ENCODE measurements around the gene ZNF587. TPM values are rescaled to one million over a fixed set of nuclear protein-coding genes. Genes with fewer than 3 reads are reported as not detected.

Gene ZNF587
- total and polyA plus RNA-seq, 7 donors: 4.2 to 39.0 (median 26.8) TPM

Other genes with a start within 250 kb of the ZNF587 start
- gene ZNF530, start 250.0 kb upstream of the ZNF587 start, total RNA-seq: 10 to 100 TPM in 1 of 4 donors, 1 to 10 TPM in 3; 1.2 to 12.5 (median 3.1) TPM
- gene ZNF530, start 250.0 kb upstream of the ZNF587 start, polyA plus RNA-seq: 1 to 10 TPM; 1.4 to 3.3 (median 1.8) TPM
- 10 to 100 TPM; 10.8 to 23.2 (median 17.0) TPM for gene ZNF134, start 235.6 kb upstream of the ZNF587 start, total RNA-seq
- gene ZNF134, start 235.6 kb upstream of the ZNF587 start, polyA plus RNA-seq: 1 to 10 TPM in 2 of 3 donors, under 1 TPM in 1; 0.92 to 6.5 (median 4.2) TPM
- gene ZNF211, start 216.7 kb upstream of the ZNF587 start, total RNA-seq: 10 to 100 TPM; 11.8 to 14.4 (median 12.6) TPM
- gene ZNF211, start 216.7 kb upstream of the ZNF587 start, polyA plus RNA-seq: 1 to 10 TPM; 1.8 to 6.5 (median 3.0) TPM
- gene ZSCAN4, start 180.9 kb upstream of the ZNF587 start, total RNA-seq: under 1 TPM in 1 of 4 donors, not detected in 3; 0.36 TPM
- gene ZSCAN4, start 180.9 kb upstream of the ZNF587 start, polyA plus RNA-seq: not detected
- 10 to 100 TPM in 1 of 4 donors, 1 to 10 TPM in 3; 4.2 to 10.7 (median 6.6) TPM for gene ZNF551, start 167.9 kb upstream of the ZNF587 start, total RNA-seq
- 1 to 10 TPM in 1 of 3 donors, under 1 TPM in 2; 0.60 to 4.1 (median 0.92) TPM for gene ZNF551, start 167.9 kb upstream of the ZNF587 start, polyA plus RNA-seq
- 1 to 10 TPM; 6.1 to 8.4 (median 7.7) TPM for gene ZNF154, start 140.7 kb upstream of the ZNF587 start, total RNA-seq
- gene ZNF154, start 140.7 kb upstream of the ZNF587 start, polyA plus RNA-seq: 1 to 10 TPM in 1 of 3 donors, under 1 TPM in 1, not detected in 1; under 0.01 to 3.5 TPM
- 10 to 100 TPM; 10.5 to 14.6 (median 13.5) TPM for gene ZNF671, start 122.2 kb upstream of the ZNF587 start, total RNA-seq
- gene ZNF671, start 122.2 kb upstream of the ZNF587 start, polyA plus RNA-seq: 1 to 10 TPM in 1 of 3 donors, under 1 TPM in 2; 0.60 to 5.2 (median 0.69) TPM
- 10 to 100 TPM in 3 of 4 donors, 1 to 10 TPM in 1; 8.3 to 12.5 (median 11.5) TPM for gene ZNF776, start 103.0 kb upstream of the ZNF587 start, total RNA-seq
- gene ZNF776, start 103.0 kb upstream of the ZNF587 start, polyA plus RNA-seq: 1 to 10 TPM; 2.1 to 7.6 (median 6.6) TPM
- 10 to 100 TPM; 14.7 to 17.3 (median 15.6) TPM for gene ZNF586, start 80.2 kb upstream of the ZNF587 start, total RNA-seq
- gene ZNF586, start 80.2 kb upstream of the ZNF587 start, polyA plus RNA-seq: 10 to 100 TPM in 1 of 3 donors, 1 to 10 TPM in 2; 4.8 to 10.7 (median 6.2) TPM
- 1 to 10 TPM; 2.4 to 7.1 (median 6.7) TPM for gene ZNF552, start 34.9 kb upstream of the ZNF587 start, total RNA-seq
- gene ZNF552, start 34.9 kb upstream of the ZNF587 start, polyA plus RNA-seq: 10 to 100 TPM; 12.1 to 15.0 (median 13.6) TPM
- 10 to 100 TPM in 2 of 4 donors, 1 to 10 TPM in 2; 7.2 to 13.0 (median 9.5) TPM for gene ZNF587B, start 19.6 kb upstream of the ZNF587 start, total RNA-seq
- 1 to 10 TPM; 1.2 to 9.8 (median 2.8) TPM for gene ZNF587B, start 19.6 kb upstream of the ZNF587 start, polyA plus RNA-seq
- gene ZNF814, start 39.2 kb downstream of the ZNF587 start, total RNA-seq: 10 to 100 TPM in 1 of 4 donors, 1 to 10 TPM in 3; 8.2 to 13.3 (median 9.0) TPM
- gene ZNF814, start 39.2 kb downstream of the ZNF587 start, polyA plus RNA-seq: 1 to 10 TPM; 4.2 to 9.7 (median 9.2) TPM
- 10 to 100 TPM in 3 of 4 donors, 1 to 10 TPM in 1; 9.4 to 13.7 (median 12.5) TPM for gene ZNF417, start 66.7 kb downstream of the ZNF587 start, total RNA-seq
- 1 to 10 TPM; 1.2 to 5.6 (median 2.1) TPM for gene ZNF417, start 66.7 kb downstream of the ZNF587 start, polyA plus RNA-seq
- 10 to 100 TPM in 3 of 4 donors, 1 to 10 TPM in 1; 8.3 to 12.5 (median 10.8) TPM for gene ZNF418, start 85.5 kb downstream of the ZNF587 start, total RNA-seq
- 1 to 10 TPM in 1 of 3 donors, under 1 TPM in 1, not detected in 1; 0.60 to 2.7 TPM for gene ZNF418, start 85.5 kb downstream of the ZNF587 start, polyA plus RNA-seq
- 1 to 10 TPM; 2.8 to 4.8 (median 3.8) TPM for gene ZNF256, start 97.8 kb downstream of the ZNF587 start, total RNA-seq
- 1 to 10 TPM in 2 of 3 donors, under 1 TPM in 1; 0.69 to 3.2 (median 2.4) TPM for gene ZNF256, start 97.8 kb downstream of the ZNF587 start, polyA plus RNA-seq
- 1 to 10 TPM in 2 of 4 donors, under 1 TPM in 2; 0.66 to 1.5 (median 0.95) TPM for gene C19orf18, start 124.7 kb downstream of the ZNF587 start, total RNA-seq
- gene C19orf18, start 124.7 kb downstream of the ZNF587 start, polyA plus RNA-seq: under 1 TPM in 1 of 3 donors, not detected in 2; 0.90 TPM
- gene ZNF606, start 153.0 kb downstream of the ZNF587 start, total RNA-seq: 10 to 100 TPM in 3 of 4 donors, 1 to 10 TPM in 1; 9.8 to 32.1 (median 19.0) TPM
- gene ZNF606, start 153.0 kb downstream of the ZNF587 start, polyA plus RNA-seq: 1 to 10 TPM; 1.8 to 9.5 (median 3.6) TPM
- not detected for gene ZSCAN1, start 184.2 kb downstream of the ZNF587 start, total RNA-seq
- gene ZSCAN1, start 184.2 kb downstream of the ZNF587 start, polyA plus RNA-seq: under 1 TPM in 1 of 3 donors, not detected in 2; 0.10 TPM
- 10 to 100 TPM in 1 of 4 donors, 1 to 10 TPM in 3; 6.1 to 10.0 (median 7.4) TPM for gene ZNF135, start 209.4 kb downstream of the ZNF587 start, total RNA-seq
- 1 to 10 TPM in 1 of 3 donors, under 1 TPM in 2; 0.46 to 2.8 (median 0.60) TPM for gene ZNF135, start 209.4 kb downstream of the ZNF587 start, polyA plus RNA-seq
- gene ZSCAN18, start 248.4 kb downstream of the ZNF587 start, total RNA-seq: 10 to 100 TPM; 64.7 to 85.3 (median 73.8) TPM
- gene ZSCAN18, start 248.4 kb downstream of the ZNF587 start, polyA plus RNA-seq: 10 to 100 TPM in 2 of 3 donors, 1 to 10 TPM in 1; 5.8 to 31.4 (median 12.6) TPM